H9 (cell line): ENCODE measurements around the gene C5orf15. TPM values are rescaled to one million over a fixed set of nuclear protein-coding genes. Genes with fewer than 3 reads are reported as not detected.

Experiments
- DNase-seq: peaks from one replicate; pipeline ENCODE4 v3.0.0-alpha.2; 2017
- H2AFZ ChIP-seq: one replicate; pipeline ENCODE4 v1.6.1; 2013; ENCODE audit warnings: mild to moderate bottlenecking, low read length, control low read depth, moderate library complexity
- H2AK5ac ChIP-seq: 2 replicates; pipeline ENCODE4 v1.6.1; 2013; ENCODE audit warnings: low read length, control low read depth, mixed read lengths; ENCODE audit not compliant: insufficient read length
- H2BK120ac ChIP-seq: one replicate; pipeline ENCODE4 v1.6.1; 2013; ENCODE audit warnings: low read depth, mild to moderate bottlenecking, low read length, control low read depth, inconsistent platforms; ENCODE audit not compliant: poor library complexity, severe bottlenecking
- H2BK12ac ChIP-seq: 2 replicates; pipeline ENCODE4 v1.6.1; 2013; ENCODE audit warnings: low read length, control low read depth, mixed read lengths, low read depth; ENCODE audit not compliant: insufficient read length
- H2BK15ac ChIP-seq: 2 replicates; pipeline ENCODE4 v1.6.1; 2013; ENCODE audit warnings: low read depth, low read length, control low read depth
- H2BK20ac ChIP-seq: one replicate; pipeline ENCODE4 v1.6.1; 2013; ENCODE audit warnings: low read depth, mild to moderate bottlenecking, low read length, control low read depth, inconsistent platforms; ENCODE audit not compliant: poor library complexity, severe bottlenecking
- H2BK5ac ChIP-seq: 2 replicates; pipeline ENCODE4 v1.6.1; 2013; ENCODE audit warnings: low read length, control low read depth, mixed read lengths; ENCODE audit not compliant: insufficient read length
- H3K14ac ChIP-seq: 2 replicates; pipeline ENCODE4 v1.6.1; 2013; ENCODE audit warnings: low read length, control low read depth; ENCODE audit not compliant: insufficient read depth
- H3K18ac ChIP-seq: 2 replicates; pipeline ENCODE4 v1.6.1; 2013; ENCODE audit warnings: low read depth, mild to moderate bottlenecking, mixed read lengths, low read length, control low read depth; ENCODE audit not compliant: insufficient read length
- H3K23ac ChIP-seq: 2 replicates; pipeline ENCODE4 v1.6.1; 2013; ENCODE audit warnings: low read length, control low read depth, mixed read lengths, low read depth; ENCODE audit not compliant: insufficient read length
- H3K23me2 ChIP-seq: 2 replicates; pipeline ENCODE4 v1.6.1; 2013; ENCODE audit warnings: low read depth, mild to moderate bottlenecking, mixed read lengths, low read length, control low read depth; ENCODE audit not compliant: insufficient read length, poor library complexity, severe bottlenecking
- H3K27ac ChIP-seq: 2 replicates; pipeline ENCODE4 v1.5.1; 2013; ENCODE audit warnings: low read length, control low read depth, mixed read lengths, low read depth; ENCODE audit not compliant: insufficient read length
- H3K27me3 ChIP-seq: 2 replicates; pipeline ENCODE4 v1.6.1; 2013; ENCODE audit warnings: low read length, control low read depth, inconsistent platforms; ENCODE audit not compliant: insufficient read depth
- H3K4ac ChIP-seq: 2 replicates; pipeline ENCODE4 v1.6.1; 2013; ENCODE audit warnings: low read depth, mild to moderate bottlenecking, control low read depth, inconsistent platforms, low read length, moderate library complexity
- H3K4me1 ChIP-seq: 2 replicates; pipeline ENCODE4 v1.6.1; 2013; ENCODE audit warnings: low read length, control low read depth, inconsistent platforms; ENCODE audit not compliant: insufficient read depth
- H3K4me2 ChIP-seq: 2 replicates; pipeline ENCODE4 v1.6.1; 2013; ENCODE audit warnings: low read length, control low read depth, mixed read lengths; ENCODE audit not compliant: insufficient read length, insufficient read depth
- H3K56ac ChIP-seq: 2 replicates; pipeline ENCODE4 v1.6.1; 2013; ENCODE audit warnings: low read depth, mild to moderate bottlenecking, mixed read lengths, low read length, control low read depth; ENCODE audit not compliant: insufficient read length
- H3K79me1 ChIP-seq: 2 replicates; pipeline ENCODE4 v1.6.1; 2013; ENCODE audit warnings: low read depth, mild to moderate bottlenecking, moderate library complexity, low read length, control low read depth, inconsistent platforms; ENCODE audit not compliant: insufficient read depth, poor library complexity, severe bottlenecking
- H3K79me2 ChIP-seq: 2 replicates; pipeline ENCODE4 v1.6.1; 2013; ENCODE audit warnings: low read length, control low read depth, inconsistent platforms; ENCODE audit not compliant: insufficient read depth
- H3K9ac ChIP-seq: 2 replicates; pipeline ENCODE4 v1.6.1; 2013; ENCODE audit warnings: low read length, control low read depth, mixed read lengths; ENCODE audit not compliant: insufficient read length; ENCODE audit errors: extremely low read depth
- H3K9me3 ChIP-seq: one replicate; pipeline ENCODE4 v1.6.1; 2013; ENCODE audit warnings: low read depth, low read length, inconsistent platforms; ENCODE audit not compliant: control insufficient read depth
- H3T11ph ChIP-seq: one replicate; pipeline ENCODE4 v1.6.1; 2013; ENCODE audit warnings: mild to moderate bottlenecking, low read length, control low read depth, inconsistent platforms
- H4K20me1 ChIP-seq: one replicate; pipeline ENCODE4 v1.6.1; 2013; ENCODE audit not compliant: control insufficient read depth, insufficient read length, insufficient read depth
- H4K5ac ChIP-seq: 2 replicates; pipeline ENCODE4 v1.6.1; 2013; ENCODE audit warnings: low read depth, mild to moderate bottlenecking, mixed read lengths, low read length, control low read depth; ENCODE audit not compliant: insufficient read length
- H4K8ac ChIP-seq: replicated peaks from 2 replicates; pipeline ENCODE4 v1.6.1; 2013; ENCODE audit warnings: low read length, control low read depth, mixed read lengths, low read depth; ENCODE audit not compliant: insufficient read length
- H4K91ac ChIP-seq: 2 replicates; pipeline ENCODE4 v1.6.1; 2013; ENCODE audit warnings: low read depth, mild to moderate bottlenecking, moderate library complexity, mixed read lengths, low read length, control low read depth; ENCODE audit not compliant: insufficient read length
- H3K27ac Mint-ChIP-seq, 3 experiments: 2 replicates in 2 of 3; 3 replicates in 1 of 3; pipeline ENCODE4 v1.8.0; 2020 to 2021; ENCODE audit warnings: mixed read lengths in 3 of 3, mild to moderate bottlenecking in 1 of 3, moderate library complexity in 1 of 3
- H3K27me3 Mint-ChIP-seq: 2 replicates; pipeline ENCODE4 v1.8.0; 2021; ENCODE audit warnings: low read depth, mild to moderate bottlenecking, moderate library complexity, mixed read lengths
- H3K36me3 Mint-ChIP-seq, 3 experiments: 2 replicates in 2 of 3; 3 replicates in 1 of 3; pipeline ENCODE4 v1.8.0; 2020 to 2021; ENCODE audit warnings: low read depth in 3 of 3, mixed read lengths in 3 of 3; ENCODE audit not compliant: insufficient read depth in 1 of 3
- H3K4me1 Mint-ChIP-seq, 2 experiments: 2 replicates each; pipeline ENCODE4 v1.8.0; 2020; ENCODE audit warnings: mixed read lengths in 2 of 2
- H3K4me3 Mint-ChIP-seq, 2 experiments: 2 replicates in 1 of 2; 3 replicates in 1 of 2; pipeline ENCODE4 v1.8.0; 2020 to 2021; ENCODE audit warnings: mild to moderate bottlenecking in 2 of 2, mixed read lengths in 2 of 2, moderate library complexity in 1 of 2
- H3K9me3 Mint-ChIP-seq, 2 experiments: 2 replicates in 1 of 2; 3 replicates in 1 of 2; pipeline ENCODE4 v1.8.0; 2020; ENCODE audit warnings: mild to moderate bottlenecking in 2 of 2, mixed read lengths in 2 of 2, moderate library complexity in 1 of 2
- CTCF ChIP-seq: fragments of 200-600 bp; sonication (generic); conservative IDR thresholded peaks from 3 replicates; pipeline ENCODE4 v1.8.0; 2021; ENCODE audit warnings: antibody characterized with exemption, mild to moderate bottlenecking
- WGBS: extraction: QIAGEN DNeasy Blood & Tissue Kit; methylation state at CpG from one replicate; pipeline ENCODE4 v1.1.7; 2013; ENCODE audit warnings: missing lambda C conversion rate, low lambda C conversion rate, mixed read lengths; ENCODE audit not compliant: insufficient read length; ENCODE audit errors: extremely low coverage; 5-methylcytosine and 5-hydroxymethylcytosine counted together
- total RNA-seq: library from RNA; stranded (reverse); gene quantifications from 2 replicates; pipeline ENCODE4 v1.2.1, GENCODE V29; 2021

The C5orf15 gene
- total RNA-seq, 1 experiment from 2014 or later = 33.4 TPM

- WGBS = no CpG with 5 or more reads among the region's 5 CpGs
These were observed 46.4 kb downstream of the C5orf15 start for GRCh38 chr5:133921979-133922378.

More at GRCh38 chr5:133921979-133922378, 46.4 kb downstream of the C5orf15 start:
- Histone ChIP-seq H3K23ac (no peak overlapping the region), H3K4me2 (no peak overlapping the region), H4K5ac (no peak overlapping the region), H2BK20ac (no peak overlapping the region), H2BK120ac (no peak overlapping the region), H3K56ac (no peak overlapping the region), H3K4ac (no peak overlapping the region), H3K27ac (no peak overlapping the region), H3K79me2 (no peaks in the 10 kb centered on the region), H4K8ac (no peak overlapping the region), H2BK5ac (no peak overlapping the region), H3K27me3 (no peaks in the 10 kb centered on the region), H3K79me1 (no peaks in the 10 kb centered on the region), H3K4me1 (no peaks in the 10 kb centered on the region), H3K23me2 (no peaks in the 10 kb centered on the region), H3T11ph (no peak overlapping the region), H2BK15ac (no peak overlapping the region), H4K91ac (no peak overlapping the region), H2BK12ac (no peak overlapping the region), H2AK5ac (no peak overlapping the region), H3K9me3 (no peaks in the 10 kb centered on the region), H4K20me1 (no peaks in the 10 kb centered on the region), H3K18ac (no peak overlapping the region), H3K9ac (no peak overlapping the region), H3K14ac (no peak overlapping the region), H2AFZ (no peak overlapping the region)
- H3K27ac Mint-ChIP-seq = no peak overlapping the region
- TF ChIP-seq CTCF = no peak
- H3K9me3 Mint-ChIP-seq = no peaks in the 10 kb centered on the region; a peak in 1 of 5 replicates
- peaks cover 5% of the 10 kb centered on the region for H3K27me3 Mint-ChIP-seq
- DNase-seq = no peak
- H3K4me1 Mint-ChIP-seq = peaks cover 0 to 21% of the 10 kb centered on the region in 2 experiments; a peak in 3 of 4 replicates
- H3K4me3 Mint-ChIP-seq = no peak overlapping the region
- H3K36me3 Mint-ChIP-seq = no peaks in the 10 kb centered on the region
